Measurements from ENCODE around the gene FKBP5. TPM values are rescaled to one million over a fixed set of nuclear protein-coding genes. Genes with fewer than 3 reads are reported as not detected.

The FKBP5 gene
- total and polyA plus RNA-seq, 10 of the 15 experiments (the other 5 are each of a cell fraction or from before 2014, with no cell fraction given), result 29.0 to 123 (median 62.3) TPM

DNA sequence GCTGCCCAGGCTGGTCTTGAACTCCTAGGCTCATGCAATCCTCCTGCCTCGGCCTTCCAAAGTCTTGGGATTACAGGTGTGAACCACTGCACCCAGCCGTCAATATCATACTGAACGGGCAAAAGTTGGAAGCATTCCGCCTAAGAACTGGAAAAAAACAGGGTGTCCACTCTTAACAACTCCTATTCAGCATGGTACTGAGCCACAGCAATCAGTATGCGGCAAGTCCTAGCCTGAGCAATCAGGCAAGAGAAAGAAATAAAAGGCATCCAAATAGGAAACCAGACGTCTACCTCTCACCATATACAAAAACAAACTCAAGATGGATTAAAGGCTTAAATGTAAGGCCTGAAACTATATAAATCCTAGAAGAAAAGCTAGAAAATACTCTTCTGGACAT is 83.1 kb downstream of the FKBP5 start:
- no peaks in the 10 kb centered on the region for H3K27me3 ChIP-seq (replicated peaks in 1 of 2; ENCODE audit: control insufficient read depth in 2 of 2, insufficient read depth in 2 of 2, low read length in 1 of 2)
- 89% methylated on average over 6 of the region's 6 CpGs for WGBS (ENCODE audit: insufficient coverage, insufficient replicate concordance, low lambda C conversion rate, missing lambda C conversion rate)
- POLR2A ChIA-PET, result interaction anchor here (0.6 to 1.0 kb wide), 2 partner anchors 12 to 13 kb away, joined by 3 to 5 read pairs; no protein-coding TSS in a partner anchor
- no peak overlapping the region for H3K4me3 ChIP-seq
- H3K79me2 ChIP-seq (ENCODE audit: control insufficient read depth, insufficient read depth, low read length), result no peaks in the 10 kb centered on the region
- no peak for FAIRE-seq
- in situ Hi-C loops (cut with MboI), result no loop called here
- CTCF ChIA-PET, result interaction anchor here (0.7 kb wide), 1 partner anchor 64 kb away, joined by 3 read pairs; no protein-coding TSS in a partner anchor
- H3K9ac ChIP-seq (ENCODE audit: control insufficient read depth, insufficient read depth, low read length), result no peak overlapping the region
- SMC1A ChIA-PET (ENCODE audit: uncharacterized antibody, unreplicated experiment), result interaction anchor here (1.0 to 2.4 kb wide), 4 partner anchors 8 to 22 kb away, joined by 3 to 9 read pairs (median 3); no protein-coding TSS in a partner anchor
- no peaks in the 10 kb centered on the region for H4K20me1 ChIP-seq (ENCODE audit: control insufficient read depth, insufficient read depth)
- H2AFZ ChIP-seq (ENCODE audit: control insufficient read depth, low read depth, low read length), result no peak overlapping the region
- H3K36me3 ChIP-seq (ENCODE audit: control insufficient read depth in 2 of 2, insufficient read depth in 2 of 2, low read length in 1 of 2), result peaks cover 0 to 2% of the 10 kb centered on the region in 2 experiments; a peak in 3 of 4 replicates
- intact Hi-C loops (cut with micrococcal nuclease; ENCODE audit: unreplicated experiment), result no loop called here
- no peak for ATAC-seq
- RAD21 ChIA-PET (ENCODE audit: unreplicated experiment), result interaction anchor here (0.6 kb wide), 1 partner anchor 54 kb away, joined by 3 read pairs; no protein-coding TSS in a partner anchor
- H3K4me2 ChIP-seq (ENCODE audit: control insufficient read depth, insufficient read depth), result no peak overlapping the region
- H3K4me1 ChIP-seq (ENCODE audit: control insufficient read depth, insufficient read depth, low read length), result peaks cover 23% of the 10 kb centered on the region
- no peak overlapping the region for H3K27ac ChIP-seq (ENCODE audit: control insufficient read depth, insufficient read depth)
- TF ChIP-seq WRNIP1 (IDR thresholded peaks at IDR 0.05; ENCODE audit: borderline replicate concordance, low read depth, low read length) (no peak), SRF (IDR thresholded peaks at IDR 0.05; ENCODE audit: low read depth in 2 of 2, low read length in 2 of 2) (no peak)
- no peak for DNase-seq (ENCODE audit: low read depth, low spot score)
- no peaks in the 10 kb centered on the region for H3K9me3 ChIP-seq (replicated peaks; ENCODE audit: control insufficient read depth, insufficient read depth, low read length)
- no TSS peak for BruUV-seq (replicated peaks)

DNA sequence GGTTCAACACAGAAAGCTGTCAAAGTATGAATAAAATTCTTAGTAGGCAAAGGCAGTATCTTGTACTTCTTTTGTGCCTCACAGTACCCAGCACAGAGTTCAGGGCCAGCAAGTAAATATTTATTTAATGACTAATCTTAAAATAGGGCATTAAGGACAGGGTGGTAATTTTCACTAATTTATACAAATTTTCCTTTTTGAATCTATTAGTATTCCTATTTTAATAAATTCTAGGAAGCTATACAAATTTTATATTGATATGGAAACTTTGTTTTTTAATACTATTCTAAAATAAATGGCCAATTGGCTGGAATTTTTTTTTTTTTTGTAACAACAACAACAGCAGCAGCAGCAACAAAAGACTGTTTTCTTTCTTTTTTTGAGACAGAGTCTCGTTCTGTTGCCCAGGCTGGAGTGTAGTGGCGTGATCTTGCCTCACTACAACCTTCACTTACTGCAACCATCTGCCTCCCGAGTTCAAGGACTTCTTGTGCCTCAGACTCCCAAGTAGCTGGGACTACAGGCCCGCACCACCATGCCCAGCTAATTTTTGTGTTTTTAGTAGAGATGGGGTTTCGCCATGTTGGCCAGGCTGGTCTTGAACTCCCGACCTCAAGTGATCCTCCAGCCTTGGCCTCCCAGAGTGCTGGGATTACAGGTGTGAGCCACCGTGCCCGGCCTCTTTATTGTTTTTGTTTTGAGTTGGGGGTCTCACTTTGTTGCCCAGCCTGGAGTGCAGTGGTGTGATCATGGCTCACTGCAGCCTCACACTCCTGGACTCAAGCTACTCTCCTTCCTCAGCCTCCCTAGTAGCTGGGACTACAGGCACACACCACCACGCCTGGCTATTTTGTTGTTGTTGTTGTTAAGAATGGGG is 85.2 kb downstream of the FKBP5 start:
- in situ Hi-C loops (cut with MboI) (no loop called here), intact Hi-C loops (cut with micrococcal nuclease; ENCODE audit: unreplicated experiment) (no loop called here)
- no peak for FAIRE-seq
- no peak for ATAC-seq
- TF ChIP-seq WRNIP1 (IDR thresholded peaks at IDR 0.05; ENCODE audit: borderline replicate concordance, low read depth, low read length), result no peak
- TF ChIP-seq POLR2AphosphoS5 (IDR thresholded peaks at IDR 0.05; ENCODE audit: low read length), result no peak
- TF ChIP-seq HCFC1 (IDR thresholded peaks at IDR 0.05; ENCODE audit: low read length), result no peak
- TF ChIP-seq, protein P1, sequence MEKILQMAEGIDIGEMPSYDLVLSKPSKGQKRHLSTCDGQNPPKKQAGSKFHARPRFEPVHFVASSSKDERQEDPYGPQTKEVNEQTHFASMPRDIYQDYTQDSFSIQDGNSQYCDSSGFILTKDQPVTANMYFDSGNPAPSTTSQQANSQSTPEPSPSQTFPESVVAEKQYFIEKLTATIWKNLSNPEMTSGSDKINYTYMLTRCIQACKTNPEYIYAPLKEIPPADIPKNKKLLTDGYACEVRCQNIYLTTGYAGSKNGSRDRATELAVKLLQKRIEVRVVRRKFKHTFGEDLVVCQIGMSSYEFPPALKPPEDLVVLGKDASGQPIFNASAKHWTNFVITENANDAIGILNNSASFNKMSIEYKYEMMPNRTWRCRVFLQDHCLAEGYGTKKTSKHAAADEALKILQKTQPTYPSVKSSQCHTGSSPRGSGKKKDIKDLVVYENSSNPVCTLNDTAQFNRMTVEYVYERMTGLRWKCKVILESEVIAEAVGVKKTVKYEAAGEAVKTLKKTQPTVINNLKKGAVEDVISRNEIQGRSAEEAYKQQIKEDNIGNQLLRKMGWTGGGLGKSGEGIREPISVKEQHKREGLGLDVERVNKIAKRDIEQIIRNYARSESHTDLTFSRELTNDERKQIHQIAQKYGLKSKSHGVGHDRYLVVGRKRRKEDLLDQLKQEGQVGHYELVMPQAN (conservative IDR thresholded peaks at IDR 0.05), result no peak
- TF ChIP-seq EED (IDR thresholded peaks at IDR 0.05; ENCODE audit: low read depth), result no peak
- no peak for TF ChIP-seq IRF4 (IDR thresholded peaks at IDR 0.05; ENCODE audit: low read depth, low read length)
- Histone ChIP-seq H3K9me3 (replicated peaks; ENCODE audit: control insufficient read depth, insufficient read depth, low read length) (no peaks in the 10 kb centered on the region), H3K9ac (ENCODE audit: control insufficient read depth, insufficient read depth, low read length) (no peak overlapping the region), H4K20me1 (ENCODE audit: control insufficient read depth, insufficient read depth) (no peaks in the 10 kb centered on the region), H3K4me2 (ENCODE audit: control insufficient read depth, insufficient read depth) (no peak overlapping the region), H3K36me3 (ENCODE audit: control insufficient read depth in 2 of 2, insufficient read depth in 2 of 2, low read length in 1 of 2) (peaks cover 0 to 2% of the 10 kb centered on the region in 2 experiments; a peak in 3 of 4 replicates), H3K4me3 (no peak overlapping the region), H3K27ac (ENCODE audit: control insufficient read depth, insufficient read depth) (no peak overlapping the region), H3K79me2 (ENCODE audit: control insufficient read depth, insufficient read depth, low read length) (no peaks in the 10 kb centered on the region), H3K4me1 (ENCODE audit: control insufficient read depth, insufficient read depth, low read length) (peaks cover 23% of the 10 kb centered on the region), H3K27me3 (replicated peaks in 1 of 2; ENCODE audit: control insufficient read depth in 2 of 2, insufficient read depth in 2 of 2, low read length in 1 of 2) (no peaks in the 10 kb centered on the region), H2AFZ (ENCODE audit: control insufficient read depth, low read depth, low read length) (no peak overlapping the region)
- ChIA-PET SMC1A (ENCODE audit: uncharacterized antibody, unreplicated experiment) (interaction anchor here (0.6 to 3.4 kb wide), 14 partner anchors 9 to 136 kb away, joined by 3 to 17 read pairs (median 4); partner anchors contain the start of gene ARMC12), CTCF (interaction anchor here (0.7 to 4.5 kb wide), 11 partner anchors 8 to 133 kb away, joined by 3 to 26 read pairs (median 3); partner anchors contain the start of gene ARMC12), RAD21 (ENCODE audit: unreplicated experiment) (interaction anchor here (1.9 kb wide), 1 partner anchor 133 kb away, joined by 5 read pairs; no protein-coding TSS in a partner anchor), POLR2A (interaction anchor here (0.8 to 1.7 kb wide), 2 partner anchors 16 to 124 kb away, joined by 3 to 4 read pairs; no protein-coding TSS in a partner anchor)
- no TSS peak for BruUV-seq (replicated peaks)
- WGBS (ENCODE audit: insufficient coverage, insufficient replicate concordance, low lambda C conversion rate, missing lambda C conversion rate), result 92% methylated on average over 9 of the region's 9 CpGs
- DNase-seq (ENCODE audit: low read depth, low spot score), result no peak

All from GM12878 (cell line).